ENCODE data around the gene MBD3L2. TPM values are rescaled to one million over a fixed set of nuclear protein-coding genes. Genes with fewer than 3 reads are reported as not detected.

MBD3L2 gene
- polyA plus RNA-seq, 10 donors, result 0.38 TPM; not detected in 9

Other genes starting within 250 kb of the MBD3L2 start
- gene ADGRE1, start 161.7 kb upstream of the MBD3L2 start, polyA plus RNA-seq (ENCODE audit: insufficient read length in 10 of 10), result under 1 TPM in 8 of 10 donors, not detected in 2; 0.05 to 0.40 (median 0.23) TPM
- gene MBD3L2B, start 27.9 kb upstream of the MBD3L2 start, polyA plus RNA-seq (ENCODE audit: insufficient read length in 10 of 10), result not detected
- gene MBD3L5, start 18.7 kb upstream of the MBD3L2 start, polyA plus RNA-seq (ENCODE audit: insufficient read length in 10 of 10), result not detected
- gene MBD3L4, start 9.1 kb upstream of the MBD3L2 start, polyA plus RNA-seq (ENCODE audit: insufficient read length in 10 of 10), result not detected
- not detected for gene MBD3L3, start 9.4 kb downstream of the MBD3L2 start, polyA plus RNA-seq (ENCODE audit: insufficient read length in 10 of 10)
- 1 to 10 TPM; 3.5 to 5.6 (median 5.1) TPM for gene ZNF557, start 20.4 kb downstream of the MBD3L2 start, polyA plus RNA-seq (ENCODE audit: insufficient read length in 10 of 10)
- gene INSR, start 245.1 kb downstream of the MBD3L2 start, polyA plus RNA-seq (ENCODE audit: insufficient read length in 10 of 10), result 10 to 100 TPM; 10.4 to 19.0 (median 14.3) TPM

Measured in muscle of back (tissue), 10 donors.